GM19438 (cell line): ENCODE measurements around the gene CCDC33.

Source experiments
- ATAC-seq: cut with Tn5 transposase; IDR thresholded peaks from one replicate; pipeline ENCODE4 v1.9.1; 2021; ENCODE audit warnings: low read depth; ENCODE audit not compliant: unreplicated experiment

CCDC33 gene

GRCh38 chr15:74253211-74253921, 17.2 kb downstream of the CCDC33 start:
- ATAC-seq: no peak

GRCh38 chr15:74257105-74257504, 21.0 kb downstream of the CCDC33 start:
- no peak for ATAC-seq

- no peak for ATAC-seq
Observed at GRCh38 chr15:74257623-74258022, 21.5 kb downstream of the CCDC33 start.

GRCh38 chr15:74258456-74259291, 22.5 kb downstream of the CCDC33 start:
- no peak for ATAC-seq

GRCh38 chr15:74259292-74259648, 23.1 kb downstream of the CCDC33 start:
- ATAC-seq: no peak

GRCh38 chr15:74259821-74260607, 23.9 kb downstream of the CCDC33 start:
- no peak for ATAC-seq

GRCh38 chr15:74261041-74261440, 24.9 kb downstream of the CCDC33 start:
- ATAC-seq: no peak

- ATAC-seq: no peak
Observed at GRCh38 chr15:74261685-74262084, 25.6 kb downstream of the CCDC33 start.

- no peak for ATAC-seq
Observed at GRCh38 chr15:74262151-74262550, 26.0 kb downstream of the CCDC33 start.

GRCh38 chr15:74262625-74263024, 26.5 kb downstream of the CCDC33 start:
- no peak for ATAC-seq

GRCh38 chr15:74263466-74263865, 27.3 kb downstream of the CCDC33 start:
- no peak for ATAC-seq

- no peak for ATAC-seq
Observed at GRCh38 chr15:74264081-74264501, 28.0 kb downstream of the CCDC33 start.

GRCh38 chr15:74265046-74265639, 29.0 kb downstream of the CCDC33 start:
- no peak for ATAC-seq

GRCh38 chr15:74268020-74268419, 31.9 kb downstream of the CCDC33 start:
- ATAC-seq: no peak

GRCh38 chr15:74269362-74270035, 33.4 kb downstream of the CCDC33 start:
- ATAC-seq: no peak

GRCh38 chr15:74270155-74270554, 34.0 kb downstream of the CCDC33 start:
- no peak for ATAC-seq

GRCh38 chr15:74270854-74271520, 34.9 kb downstream of the CCDC33 start:
- no peak for ATAC-seq

GRCh38 chr15:74272812-74273211, 36.7 kb downstream of the CCDC33 start:
- ATAC-seq: no peak

- no peak for ATAC-seq
Observed at GRCh38 chr15:74274470-74275038, 38.4 kb downstream of the CCDC33 start.
